ENCODE data around the gene SHISA6. TPM values are rescaled to one million over a fixed set of nuclear protein-coding genes. Genes with fewer than 3 reads are reported as not detected.

Gene SHISA6
- total RNA-seq, 1 experiment from 2014 or later: not detected

GRCh38 chr17:11446316-11446715, 205.3 kb downstream of the SHISA6 start:
- no peak for DNase-seq (ENCODE audit: low spot score)

- no peak for DNase-seq (ENCODE audit: low spot score)
These were observed 213.1 kb downstream of the SHISA6 start for GRCh38 chr17:11454096-11454495.

- no peak for DNase-seq (ENCODE audit: low spot score)
These were observed 217.3 kb downstream of the SHISA6 start for GRCh38 chr17:11458279-11458678.

- no peak for DNase-seq (ENCODE audit: low spot score)
These were observed 218.9 kb downstream of the SHISA6 start for GRCh38 chr17:11459861-11460331.

- DNase-seq (ENCODE audit: low spot score): no peak
These were observed 221.1 kb downstream of the SHISA6 start for GRCh38 chr17:11461993-11462548.

- no peak for DNase-seq (ENCODE audit: low spot score)
These were observed 226.6 kb downstream of the SHISA6 start for GRCh38 chr17:11467639-11468038.

- DNase-seq (ENCODE audit: low spot score): no peak
These were observed 244.5 kb downstream of the SHISA6 start for GRCh38 chr17:11485336-11486100.

- no peak for DNase-seq (ENCODE audit: low spot score)
These were observed 245.3 kb downstream of the SHISA6 start for GRCh38 chr17:11486101-11486867.

- no peak for DNase-seq (ENCODE audit: low spot score)
These were observed 245.9 kb downstream of the SHISA6 start for GRCh38 chr17:11486868-11487310.

GRCh38 chr17:11487469-11487868, 246.5 kb downstream of the SHISA6 start:
- DNase-seq (ENCODE audit: low spot score): no peak

- DNase-seq (ENCODE audit: low spot score): no peak
These were observed 247.4 kb downstream of the SHISA6 start for GRCh38 chr17:11488407-11488806.

GRCh38 chr17:11490171-11490755, 249.2 kb downstream of the SHISA6 start:
- no peak for DNase-seq (ENCODE audit: low spot score)

- no peak for DNase-seq (ENCODE audit: low spot score)
These were observed 251.5 kb downstream of the SHISA6 start for GRCh38 chr17:11492511-11492910.

GRCh38 chr17:11493936-11494335, 252.9 kb downstream of the SHISA6 start:
- DNase-seq (ENCODE audit: low spot score): no peak

- no peak for DNase-seq (ENCODE audit: low spot score)
These were observed 254.6 kb downstream of the SHISA6 start for GRCh38 chr17:11495613-11496012.

GRCh38 chr17:11499881-11500280, 258.9 kb downstream of the SHISA6 start:
- no peak for DNase-seq (ENCODE audit: low spot score)

GRCh38 chr17:11503308-11504035, 262.5 kb downstream of the SHISA6 start:
- no peak for DNase-seq (ENCODE audit: low spot score)

GRCh38 chr17:11506635-11507034, 265.6 kb downstream of the SHISA6 start:
- peak; percentile 23 for DNase-seq (ENCODE audit: low spot score)

- DNase-seq (ENCODE audit: low spot score): no peak
These were observed 270.7 kb downstream of the SHISA6 start for GRCh38 chr17:11511696-11512095.

GRCh38 chr17:11514565-11514964, 273.6 kb downstream of the SHISA6 start:
- DNase-seq (ENCODE audit: low spot score): no peak

GRCh38 chr17:11514981-11515680, 274.1 kb downstream of the SHISA6 start:
- DNase-seq (ENCODE audit: low spot score): no peak
